ENCODE measurements around the gene FBXO17. TPM values are rescaled to one million over a fixed set of nuclear protein-coding genes. Genes with fewer than 3 reads are reported as not detected.

Gene FBXO17
- total RNA-seq, 2 donors from 2014 or later = not detected

GRCh38 chr19:38929929-38930775 is 45.4 kb downstream of the FBXO17 start, which contains the start of gene SARS2:
SARS2 (minus strand) TSS chr19:38930763; CDS start chr19:38930736, 27 bp downstream.
- Mint-ChIP-seq H3K4me3 (peak within 1 kb of the TSS; percentile 98), H3K27me3 (ENCODE audit: low read depth) (no peaks in the 10 kb centered on the region), H3K27ac (peak within 1 kb of the TSS; percentile 93), H3K4me1 (ENCODE audit: low read depth) (peaks cover 62% of the 10 kb centered on the region), H3K36me3 (ENCODE audit: insufficient read depth in 2 of 2) (peaks cover 8 to 23% of the 10 kb centered on the region in 2 donors), H3K9me3 (no peaks in the 10 kb centered on the region)
- peak; percentile 7 to 64 for ATAC-seq (replicated peaks in 1 of 2)
- peak; percentile 88 to 94 for DNase-seq

GRCh38 chr19:38928391-38929001 is 47.0 kb downstream of the FBXO17 start:
- ATAC-seq (replicated peaks in 1 of 2) = no peak

GRCh38 chr19:38924388-38924787 is 51.2 kb downstream of the FBXO17 start:
- Mint-ChIP-seq H3K4me1 (ENCODE audit: low read depth) (peaks cover 23% of the 10 kb centered on the region), H3K27ac (no peak overlapping the region), H3K36me3 (ENCODE audit: insufficient read depth in 2 of 2) (peaks cover 2 to 3% of the 10 kb centered on the region in 2 donors), H3K4me3 (no peak overlapping the region), H3K9me3 (no peaks in the 10 kb centered on the region), H3K27me3 (ENCODE audit: low read depth) (no peaks in the 10 kb centered on the region)
- peak in 1 of 2 donors; percentile 49 for ATAC-seq (replicated peaks in 1 of 2)
- no peak for DNase-seq

More at GRCh38 chr19:38928391-38929001, 47.0 kb downstream of the FBXO17 start:
- Mint-ChIP-seq H3K9me3 (no peaks in the 10 kb centered on the region), H3K27ac (peak overlapping the region; percentile 36), H3K4me1 (ENCODE audit: low read depth) (peaks cover 60% of the 10 kb centered on the region), H3K27me3 (ENCODE audit: low read depth) (no peaks in the 10 kb centered on the region), H3K36me3 (ENCODE audit: insufficient read depth in 2 of 2) (peaks cover 6 to 14% of the 10 kb centered on the region in 2 donors), H3K4me3 (peak overlapping the region; percentile 98)
- DNase-seq = no peak

- no peaks in the 10 kb centered on the region for H3K9me3 Mint-ChIP-seq
- H3K27ac Mint-ChIP-seq = no peak overlapping the region
- H3K27me3 Mint-ChIP-seq (ENCODE audit: low read depth) = no peaks in the 10 kb centered on the region
- H3K36me3 Mint-ChIP-seq (ENCODE audit: insufficient read depth in 2 of 2) = peaks cover 0 to 3% of the 10 kb centered on the region in 2 donors
- peaks cover 4% of the 10 kb centered on the region for H3K4me1 Mint-ChIP-seq (ENCODE audit: low read depth)
- ATAC-seq (replicated peaks in 1 of 2) = no peak
- no peak overlapping the region for H3K4me3 Mint-ChIP-seq
- DNase-seq = no peak
Observed at GRCh38 chr19:38922482-38922881, 53.1 kb downstream of the FBXO17 start.

GRCh38 chr19:38921420-38922274 is 53.9 kb downstream of the FBXO17 start:
- peaks cover 0 to 3% of the 10 kb centered on the region in 2 donors for H3K36me3 Mint-ChIP-seq (ENCODE audit: insufficient read depth in 2 of 2)
- H3K27ac Mint-ChIP-seq = no peak overlapping the region
- no peak for ATAC-seq (replicated peaks in 1 of 2)
- H3K4me3 Mint-ChIP-seq = no peak overlapping the region
- no peaks in the 10 kb centered on the region for H3K9me3 Mint-ChIP-seq
- no peaks in the 10 kb centered on the region for H3K27me3 Mint-ChIP-seq (ENCODE audit: low read depth)
- H3K4me1 Mint-ChIP-seq (ENCODE audit: low read depth) = no peaks in the 10 kb centered on the region
- DNase-seq = no peak

- H3K27me3 Mint-ChIP-seq (ENCODE audit: low read depth) = no peaks in the 10 kb centered on the region
- no peak overlapping the region for H3K27ac Mint-ChIP-seq
- H3K36me3 Mint-ChIP-seq (ENCODE audit: insufficient read depth in 2 of 2) = peaks cover 0 to 3% of the 10 kb centered on the region in 2 donors
- no peaks in the 10 kb centered on the region for H3K9me3 Mint-ChIP-seq
- H3K4me3 Mint-ChIP-seq = no peak overlapping the region
- no peaks in the 10 kb centered on the region for H3K4me1 Mint-ChIP-seq (ENCODE audit: low read depth)
- DNase-seq (no peak), ATAC-seq (replicated peaks in 1 of 2) (no peak)
Observed at GRCh38 chr19:38920602-38921419, 54.7 kb downstream of the FBXO17 start.

GRCh38 chr19:38919837-38920601 is 55.5 kb downstream of the FBXO17 start:
- no peak overlapping the region for H3K4me3 Mint-ChIP-seq
- H3K4me1 Mint-ChIP-seq (ENCODE audit: low read depth) = no peaks in the 10 kb centered on the region
- no peak for DNase-seq
- no peak overlapping the region for H3K27ac Mint-ChIP-seq
- no peaks in the 10 kb centered on the region for H3K9me3 Mint-ChIP-seq
- no peaks in the 10 kb centered on the region for H3K27me3 Mint-ChIP-seq (ENCODE audit: low read depth)
- ATAC-seq (replicated peaks in 1 of 2) = no peak
- peaks cover 0 to 3% of the 10 kb centered on the region in 2 donors for H3K36me3 Mint-ChIP-seq (ENCODE audit: insufficient read depth in 2 of 2)

- Mint-ChIP-seq H3K27ac (no peak overlapping the region), H3K4me1 (ENCODE audit: low read depth) (no peaks in the 10 kb centered on the region), H3K36me3 (ENCODE audit: insufficient read depth in 2 of 2) (peaks cover 0 to 3% of the 10 kb centered on the region in 2 donors), H3K9me3 (no peaks in the 10 kb centered on the region), H3K27me3 (ENCODE audit: low read depth) (no peaks in the 10 kb centered on the region), H3K4me3 (no peak overlapping the region)
- DNase-seq (no peak), ATAC-seq (replicated peaks in 1 of 2) (no peak)
Observed at GRCh38 chr19:38918526-38918925, 57.0 kb downstream of the FBXO17 start.

GRCh38 chr19:38917921-38918491 is 57.5 kb downstream of the FBXO17 start:
- H3K4me3 Mint-ChIP-seq = no peak overlapping the region
- H3K36me3 Mint-ChIP-seq (ENCODE audit: insufficient read depth in 2 of 2) = peaks cover 0 to 3% of the 10 kb centered on the region in 2 donors
- ATAC-seq (replicated peaks in 1 of 2) (no peak), DNase-seq (no peak)
- H3K27me3 Mint-ChIP-seq (ENCODE audit: low read depth) = no peaks in the 10 kb centered on the region
- H3K27ac Mint-ChIP-seq = no peak overlapping the region
- no peaks in the 10 kb centered on the region for H3K9me3 Mint-ChIP-seq
- no peaks in the 10 kb centered on the region for H3K4me1 Mint-ChIP-seq (ENCODE audit: low read depth)

GRCh38 chr19:38917516-38917915 is 58.0 kb downstream of the FBXO17 start:
- no peak for DNase-seq
- no peak for ATAC-seq (replicated peaks in 1 of 2)
- H3K27ac Mint-ChIP-seq = no peak overlapping the region

More at GRCh38 chr19:38917516-38917915, 58.0 kb downstream of the FBXO17 start:
- Mint-ChIP-seq H3K4me1 (ENCODE audit: low read depth) (peaks cover 4% of the 10 kb centered on the region), H3K4me3 (no peak overlapping the region), H3K36me3 (ENCODE audit: insufficient read depth in 2 of 2) (peaks cover 0 to 3% of the 10 kb centered on the region in 2 donors), H3K27me3 (ENCODE audit: low read depth) (no peaks in the 10 kb centered on the region), H3K9me3 (no peaks in the 10 kb centered on the region)

Measured in activated T-cell treated with anti-CD3 and anti-CD28 coated beads, Interleukin-2, amount 50 U/mL, for 72 hours (primary cell).